HepG2 (cell line): Measurements from ENCODE around the gene UNC93A. TPM values are rescaled to one million over a fixed set of nuclear protein-coding genes. Genes with fewer than 3 reads are reported as not detected.

Experiments
- ARNT ChIP-seq: fragments of 450-650 bp; IDR thresholded peaks from 2 replicates; pipeline ENCODE4 v1.6.1; 2017
- BORCS8-MEF2B ChIP-seq: sonication (generic); formaldehyde crosslinking; IDR thresholded peaks from 2 replicates; pipeline ENCODE4 v1.8.0; 2022; ENCODE audit warnings: mild to moderate bottlenecking, missing genetic modification reagents
- DZIP1 ChIP-seq: sonication (generic); formaldehyde crosslinking; IDR thresholded peaks from 2 replicates; pipeline ENCODE4 v1.5.0; 2020; ENCODE audit warnings: mild to moderate bottlenecking, missing genetic modification reagents
- EEA1 ChIP-seq: sonication (generic); formaldehyde crosslinking; IDR thresholded peaks from 2 replicates; pipeline ENCODE4 v1.5.1; 2020; ENCODE audit warnings: mild to moderate bottlenecking, missing genetic modification reagents, borderline replicate concordance
- ESRRA ChIP-seq: sonication (generic); formaldehyde crosslinking; IDR thresholded peaks from 2 replicates; pipeline ENCODE4 v1.5.1; 2020; ENCODE audit warnings: mild to moderate bottlenecking, low read depth, missing genetic modification reagents
- HMGA1 ChIP-seq: sonication (generic); formaldehyde crosslinking; conservative IDR thresholded peaks from 2 replicates; pipeline ENCODE4 v1.4.0; 2020; ENCODE audit warnings: missing genetic modification reagents
- HOXD1 ChIP-seq: sonication (generic); formaldehyde crosslinking; IDR thresholded peaks from 2 replicates; pipeline ENCODE4 v1.5.0; 2020; ENCODE audit warnings: missing genetic modification reagents
- MAX ChIP-seq: IDR thresholded peaks from 2 replicates; pipeline ENCODE4 v1.6.1; 2012; ENCODE audit warnings: inconsistent platforms
- MED13 ChIP-seq: sonication (generic); formaldehyde crosslinking; IDR thresholded peaks from 2 replicates; pipeline ENCODE4 v1.5.0; 2020; ENCODE audit warnings: missing genetic modification reagents
- NCOA2 ChIP-seq: sonication (generic); formaldehyde crosslinking; IDR thresholded peaks from 2 replicates; pipeline ENCODE4 v1.8.0; 2022; ENCODE audit warnings: inconsistent platforms
- RNF2 ChIP-seq: fragments of 450-650 bp; conservative IDR thresholded peaks from 2 replicates; pipeline ENCODE4 v1.6.1; 2016; ENCODE audit warnings: low read depth
- SP4 ChIP-seq: sonication (generic); formaldehyde crosslinking; IDR thresholded peaks from 2 replicates; pipeline ENCODE4 v1.8.1; 2023; ENCODE audit warnings: mild to moderate bottlenecking, missing genetic modification reagents
- THAP9 ChIP-seq: sonication (generic); formaldehyde crosslinking; IDR thresholded peaks from 2 replicates; pipeline ENCODE4; 2020; ENCODE audit warnings: missing genetic modification reagents, mild to moderate bottlenecking, borderline replicate concordance
- XBP1 ChIP-seq: sonication (generic); formaldehyde crosslinking; IDR thresholded peaks from 2 replicates; pipeline ENCODE4 v1.5.0; 2020; ENCODE audit warnings: missing genetic modification reagents
- YY1 ChIP-seq: IDR thresholded peaks from 2 replicates; pipeline ENCODE4 v1.6.1; 2011; ENCODE audit warnings: low read length, low read depth, moderate library complexity, mild to moderate bottlenecking; ENCODE audit not compliant: insufficient read depth, insufficient replicate concordance
- ZBTB44 ChIP-seq: sonication (generic); formaldehyde crosslinking; IDR thresholded peaks from 2 replicates; pipeline ENCODE4 v1.4.0; 2020; ENCODE audit warnings: missing genetic modification reagents
- ZIK1 ChIP-seq: sonication (generic); formaldehyde crosslinking; IDR thresholded peaks from 2 replicates; pipeline ENCODE4 v1.5.0; 2020; ENCODE audit warnings: mild to moderate bottlenecking, low read depth, missing genetic modification reagents, borderline replicate concordance
- ZNF235 ChIP-seq: sonication (generic); formaldehyde crosslinking; IDR thresholded peaks from 2 replicates; pipeline ENCODE4 v1.8.1; 2023; ENCODE audit warnings: mild to moderate bottlenecking, missing genetic modification reagents, borderline replicate concordance
- ZNF414 ChIP-seq: sonication (generic); formaldehyde crosslinking; IDR thresholded peaks from 2 replicates; pipeline ENCODE4 v1.5.0; 2020; ENCODE audit warnings: missing genetic modification reagents
- ZNF496 ChIP-seq: sonication (generic); formaldehyde crosslinking; IDR thresholded peaks from 2 replicates; pipeline ENCODE4 v1.8.1; 2023; ENCODE audit warnings: mild to moderate bottlenecking, moderate library complexity, missing genetic modification reagents; ENCODE audit not compliant: insufficient replicate concordance
- ZNF549 ChIP-seq: sonication (generic); formaldehyde crosslinking; IDR thresholded peaks from 2 replicates; pipeline ENCODE4 v1.5.0; 2020; ENCODE audit warnings: missing genetic modification reagents
- ZNF746 ChIP-seq: sonication (generic); formaldehyde crosslinking; IDR thresholded peaks from 2 replicates; pipeline ENCODE4 v1.8.0; 2022; ENCODE audit warnings: mild to moderate bottlenecking, missing genetic modification reagents
- ZNF839 ChIP-seq: sonication (generic); formaldehyde crosslinking; IDR thresholded peaks from 2 replicates; pipeline ENCODE4 v1.4.0; 2020; ENCODE audit warnings: missing genetic modification reagents, mild to moderate bottlenecking, borderline replicate concordance
- polyA plus RNA-seq, 8 experiments: library from polyadenylated mRNA; depleted of rRNA in 3 of 8; stranded (reverse) in 7 of 8; unstranded in 1 of 8; fragments of >200 nt; fragmentation: Illumina TruSeq in 4 of 8; extraction: Trizol in 4 of 8; gene quantifications; 2 replicates each; pipeline versions ENCODE4 v1.2.1 to v1.2.3, GENCODE V29; 2011 to 2016; ENCODE audit warnings: low read depth in 4 of 8, missing spikeins in 1 of 8, mixed read lengths in 1 of 8; ENCODE audit not compliant: insufficient read depth in 1 of 8
- total RNA-seq, 5 experiments: library from RNA; depleted of rRNA; stranded (reverse); fragments of >200 nt; fragmentation: Illumina TruSeq; extraction: Trizol; gene quantifications; 2 replicates each; pipeline ENCODE4 v1.2.3, GENCODE V29; 2016; ENCODE audit warnings: low read depth in 1 of 5

The UNC93A gene
- total and polyA plus RNA-seq, 2 of the 13 experiments (the other 11 are each of a cell fraction or from before 2014, with no cell fraction given): 11.0 to 42.7 TPM

- no peak for TF ChIP-seq ZNF414 (CRISPR knock-in tag)
- no peak for TF ChIP-seq BORCS8-MEF2B
- TF ChIP-seq ZBTB44 (CRISPR knock-in tag): no peak
- no peak for TF ChIP-seq ZNF549 (CRISPR knock-in tag)
- no peak for TF ChIP-seq SP4 (CRISPR knock-in tag)
- TF ChIP-seq XBP1: no peak
- TF ChIP-seq HOXD1: no peak
- no peak for TF ChIP-seq MAX
- no peak for TF ChIP-seq EEA1
- no peak for TF ChIP-seq ZNF746 (CRISPR knock-in tag)
- no peak for TF ChIP-seq DZIP1 (CRISPR knock-in tag)
- TF ChIP-seq ESRRA (CRISPR knock-in tag): no peak
- no peak for TF ChIP-seq ZNF496 (CRISPR knock-in tag)
- no peak; the same call in 1 of the 2 replicates for TF ChIP-seq ZNF235
- no peak for TF ChIP-seq ZNF839
- no peak for TF ChIP-seq RNF2
- TF ChIP-seq MED13: peak; percentile 24; the same call in 1 of the 2 replicates
- no peak for TF ChIP-seq ARNT
- peak; percentile 46; the same call in 1 of the 2 replicates for TF ChIP-seq NCOA2
- no peak for TF ChIP-seq THAP9 (CRISPR knock-in tag)
- TF ChIP-seq YY1: no peak
- no peak for TF ChIP-seq HMGA1 (CRISPR knock-in tag)
- no peak for TF ChIP-seq ZIK1 (CRISPR knock-in tag)
Measured at GRCh38 chr6:167290786-167291622, at the start of gene UNC93A (continued).
